Measurements from ENCODE around the gene NEGR1.
"Not testable (repeated sequence)": the region's sequence is repeated elsewhere in the genome, so short reads cannot be mapped to it uniquely, and the experiment has no call there.

NEGR1 gene

GRCh38 chr1:72262735-72263134 is 19.6 kb downstream of the NEGR1 start:
- no peak for TF ChIP-seq CTCF (IDR thresholded peaks at IDR 0.05; ENCODE audit: low read depth, low read length, missing control alignments)
- H3K4me3 ChIP-seq (ENCODE audit: low read depth, low read length): no peak overlapping the region
- DNase-seq (ENCODE audit: low read depth): no peak
- in situ Hi-C loops (cut with HindIII; ENCODE audit: low sequenced_read_pairs): no loop called here

GRCh38 chr1:72253132-72253531 is 29.2 kb downstream of the NEGR1 start:
- in situ Hi-C loops (cut with HindIII; ENCODE audit: low sequenced_read_pairs): no loop called here
- no peak for DNase-seq (ENCODE audit: low read depth)
- no peak for TF ChIP-seq CTCF (IDR thresholded peaks at IDR 0.05; ENCODE audit: low read depth, low read length, missing control alignments)
- H3K4me3 ChIP-seq (ENCODE audit: low read depth, low read length): no peak overlapping the region

- in situ Hi-C loops (cut with HindIII; ENCODE audit: low sequenced_read_pairs): no loop called here
- DNase-seq (ENCODE audit: low read depth): no peak
- no peak overlapping the region for H3K4me3 ChIP-seq (ENCODE audit: low read depth, low read length)
- no peak for TF ChIP-seq CTCF (IDR thresholded peaks at IDR 0.05; ENCODE audit: low read depth, low read length, missing control alignments)
Observed at GRCh38 chr1:72241397-72241796, 40.9 kb downstream of the NEGR1 start.

- H3K4me3 ChIP-seq (ENCODE audit: low read depth, low read length); in situ Hi-C loops (cut with HindIII; ENCODE audit: low sequenced_read_pairs); DNase-seq (ENCODE audit: low read depth): not testable (repeated sequence)
Observed at GRCh38 chr1:72235931-72236330, 46.4 kb downstream of the NEGR1 start.

- H3K4me3 ChIP-seq (ENCODE audit: low read depth, low read length): no peak overlapping the region
- no peak for DNase-seq (ENCODE audit: low read depth)
- no peak for TF ChIP-seq CTCF (IDR thresholded peaks at IDR 0.05; ENCODE audit: low read depth, low read length, missing control alignments)
- in situ Hi-C loops (cut with HindIII; ENCODE audit: low sequenced_read_pairs): no loop called here
Observed at GRCh38 chr1:72235062-72235461, 47.3 kb downstream of the NEGR1 start.

GRCh38 chr1:72230746-72231145 is 51.6 kb downstream of the NEGR1 start:
- no peak overlapping the region for H3K4me3 ChIP-seq (ENCODE audit: low read depth, low read length)
- TF ChIP-seq CTCF (IDR thresholded peaks at IDR 0.05; ENCODE audit: low read depth, low read length, missing control alignments): no peak
- in situ Hi-C loops (cut with HindIII; ENCODE audit: low sequenced_read_pairs): no loop called here
- DNase-seq (ENCODE audit: low read depth): no peak

- DNase-seq (ENCODE audit: low read depth): no peak
- TF ChIP-seq CTCF (IDR thresholded peaks at IDR 0.05; ENCODE audit: low read depth, low read length, missing control alignments): no peak
- no peak overlapping the region for H3K4me3 ChIP-seq (ENCODE audit: low read depth, low read length)
- in situ Hi-C loops (cut with HindIII; ENCODE audit: low sequenced_read_pairs): no loop called here
Observed at GRCh38 chr1:72229893-72230292, 52.4 kb downstream of the NEGR1 start.
